NCI-H1930 (cell line): ENCODE results near the gene ARL5C.

Experiments used
- DNase-seq, 2 experiments: peaks; one replicate each; lab custom pipeline; 2025; lab: John Stamatoyannopoulos, UW

Gene ARL5C

DNA sequence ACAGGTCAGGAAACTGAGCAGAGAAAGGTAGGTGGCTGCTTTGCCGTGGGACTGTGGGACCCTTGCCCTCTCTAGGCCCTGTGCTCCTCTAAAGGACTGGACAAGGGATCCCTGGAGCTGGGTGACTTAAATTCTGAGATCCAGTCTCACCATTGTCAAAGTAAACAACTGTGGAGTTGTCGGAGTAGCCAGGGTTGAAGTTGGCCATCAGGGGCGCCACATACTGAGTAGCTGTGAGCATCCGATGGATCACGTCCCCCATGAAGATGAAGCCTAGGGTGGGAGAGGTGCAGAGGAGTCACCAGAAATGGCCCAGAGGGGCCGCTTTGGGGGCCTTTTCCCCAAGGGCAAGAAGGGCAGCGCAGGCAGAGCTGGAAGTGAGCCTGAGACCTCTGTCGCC, 58.0 kb downstream of the ARL5C start:
- no peak for DNase-seq

DNA sequence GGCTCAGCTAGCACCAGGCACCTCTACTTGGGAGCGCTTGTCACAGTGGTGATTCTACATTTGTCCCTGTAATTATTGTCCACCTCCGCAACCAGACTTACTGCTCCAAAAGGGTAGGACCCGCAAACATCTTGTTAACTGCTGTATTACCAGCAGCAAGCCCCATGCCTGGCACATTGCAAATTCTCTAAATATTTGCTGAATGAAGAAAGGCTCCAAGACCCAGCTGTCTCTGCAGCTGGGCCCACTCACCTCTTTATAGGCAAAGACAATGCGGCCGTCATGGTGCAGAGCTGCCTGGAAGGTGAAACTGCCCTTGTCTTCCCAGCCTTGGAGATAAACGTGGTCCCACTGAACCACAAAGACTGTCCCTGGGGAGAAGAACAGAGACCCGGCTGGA, 58.8 kb downstream of the ARL5C start:
- DNase-seq, result no peak
